NK-92 treated with Interleukin-12 subunit alpha and Interleukin-12 subunit beta, amount 100 ng/mL, for 24 hours (cell line): ENCODE measurements around the gene TAF8.

Source experiments
- DNase-seq: peaks from one replicate; lab custom pipeline; 2025; lab: John Stamatoyannopoulos, UW

TAF8 gene

DNA sequence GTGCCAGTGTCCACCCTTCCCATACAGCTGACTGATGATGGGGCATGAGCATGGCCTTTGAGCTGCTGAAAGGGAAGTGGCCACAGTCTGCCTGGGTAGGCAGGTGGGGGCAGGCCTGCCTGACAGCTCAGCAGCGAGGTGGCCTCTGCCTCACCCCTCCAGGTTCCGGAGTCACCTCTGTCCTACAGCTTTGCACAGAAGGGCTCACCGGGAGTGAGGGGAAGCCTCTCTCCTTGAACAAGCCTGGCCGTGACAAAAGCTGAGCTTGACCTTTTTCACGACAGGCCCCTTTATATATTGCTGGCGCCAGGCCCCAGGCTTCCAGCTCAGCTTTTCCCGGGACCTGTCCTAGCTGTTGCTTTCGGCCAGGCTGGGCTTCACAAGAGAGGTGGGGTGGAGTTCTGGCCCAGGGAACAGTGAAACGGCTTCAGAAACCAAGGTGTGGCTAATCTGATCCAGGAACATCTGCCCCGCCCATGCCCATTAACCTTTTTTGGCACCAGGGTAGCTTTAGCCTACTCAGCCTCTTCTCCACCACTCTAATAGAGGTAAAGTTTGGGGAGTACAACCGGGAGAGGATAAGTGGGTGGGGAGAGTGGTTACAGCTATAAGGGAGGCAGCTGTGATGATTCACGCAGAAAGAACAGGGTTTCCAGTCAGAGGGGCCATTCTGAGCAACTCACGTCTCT lies 49.2 kb downstream of the TAF8 start:
- no peak for DNase-seq

DNA sequence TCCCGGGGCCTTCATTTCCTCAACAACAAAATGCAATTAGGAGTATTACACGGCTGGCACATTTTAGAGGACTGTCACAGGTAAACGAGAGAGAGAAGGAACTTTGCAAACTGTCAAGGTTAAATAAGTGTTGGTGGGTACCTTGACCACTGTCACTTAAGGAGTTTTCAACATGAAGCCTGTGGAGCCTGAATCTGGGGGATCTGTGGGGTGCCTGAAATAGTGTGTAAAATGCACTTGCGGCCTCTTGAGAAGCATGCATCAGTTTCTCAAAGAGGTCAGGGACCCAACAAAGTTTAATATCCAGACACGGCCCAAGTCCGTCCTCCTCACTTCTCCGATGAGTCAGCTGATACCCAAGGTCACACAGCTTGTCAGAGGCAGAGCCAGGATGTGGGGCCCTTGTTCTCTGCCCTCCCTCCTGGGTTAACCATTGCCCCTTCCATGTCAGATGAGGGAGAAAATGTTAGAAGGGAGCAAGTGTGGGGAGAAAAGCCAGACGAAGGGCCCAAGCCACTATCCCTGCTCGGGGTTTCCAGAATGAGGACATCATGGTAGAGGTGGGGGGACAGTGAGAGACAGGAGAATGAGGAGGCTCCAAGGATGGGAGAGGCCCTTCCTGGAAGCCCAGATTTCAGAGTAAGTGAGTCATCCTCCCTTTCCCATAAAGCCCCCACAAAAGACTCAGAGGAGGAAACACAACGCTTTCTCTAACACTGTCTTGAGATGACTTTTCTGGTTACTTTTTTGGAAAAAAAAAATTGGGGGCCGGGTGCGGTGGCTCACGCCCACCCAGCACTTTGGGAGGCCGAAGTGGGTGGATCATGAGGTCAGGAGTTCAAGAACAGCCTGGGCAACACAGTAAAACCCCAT lies 49.9 kb downstream of the TAF8 start:
- no peak for DNase-seq

DNA sequence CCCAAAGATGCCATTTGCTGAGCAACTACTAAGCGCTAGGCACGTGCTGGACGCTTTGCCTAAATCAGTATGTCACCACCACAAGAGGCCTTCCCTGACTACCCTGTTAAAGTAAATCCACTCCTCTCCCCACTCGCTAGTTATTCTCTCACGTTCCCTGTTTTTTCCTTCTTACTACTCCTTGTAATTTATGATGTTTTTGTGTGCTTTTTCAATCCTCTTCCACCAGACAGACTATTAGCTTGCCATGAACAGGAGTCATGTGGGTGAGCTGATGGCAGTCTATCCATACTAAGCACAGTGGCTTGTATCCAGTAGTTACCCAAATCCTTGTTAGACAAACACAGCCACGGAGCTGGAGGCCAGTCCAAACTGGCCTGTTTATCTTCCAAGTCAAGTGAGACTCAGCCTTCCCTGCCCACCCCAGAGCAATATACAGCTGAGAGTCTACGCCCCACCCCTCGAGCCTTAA lies 50.9 kb downstream of the TAF8 start:
- no peak for DNase-seq

DNA sequence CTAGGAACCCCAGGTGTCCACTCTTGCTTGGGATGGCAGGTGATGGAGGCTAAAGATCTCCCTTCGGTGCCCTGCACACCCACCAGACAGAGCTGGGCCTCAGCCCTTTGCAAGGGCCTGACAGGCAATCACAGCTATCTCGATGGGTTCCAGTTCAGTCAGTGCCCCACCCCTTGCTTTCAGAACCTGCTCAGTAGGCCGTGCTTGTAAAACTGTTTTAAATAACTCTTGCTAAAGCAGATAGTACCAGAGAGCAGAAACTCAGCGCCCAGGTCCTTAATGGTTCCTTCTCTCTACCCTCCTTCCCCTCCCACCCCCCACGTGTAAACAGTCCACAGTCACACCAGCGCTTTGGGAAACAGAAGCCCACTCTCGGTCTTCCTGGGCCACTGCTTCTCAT lies 52.9 kb downstream of the TAF8 start:
- no peak for DNase-seq

DNA sequence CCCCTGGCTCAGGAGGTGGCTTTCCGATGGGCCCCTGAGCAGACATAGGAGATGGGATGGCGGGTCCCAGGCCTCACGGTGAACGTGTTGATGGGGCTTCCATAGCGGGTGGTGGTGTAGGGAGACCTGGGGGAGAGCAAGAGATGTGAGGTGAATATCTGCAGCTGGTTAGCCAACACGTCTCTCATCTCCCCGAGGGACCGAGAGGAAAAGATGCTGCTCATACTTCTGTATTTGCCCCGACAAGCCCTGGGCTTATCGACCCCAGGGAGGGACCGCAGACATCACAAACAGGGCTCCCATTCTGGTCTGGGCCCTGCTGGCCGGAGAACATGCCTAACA lies 53.4 kb downstream of the TAF8 start:
- DNase-seq = no peak

DNA sequence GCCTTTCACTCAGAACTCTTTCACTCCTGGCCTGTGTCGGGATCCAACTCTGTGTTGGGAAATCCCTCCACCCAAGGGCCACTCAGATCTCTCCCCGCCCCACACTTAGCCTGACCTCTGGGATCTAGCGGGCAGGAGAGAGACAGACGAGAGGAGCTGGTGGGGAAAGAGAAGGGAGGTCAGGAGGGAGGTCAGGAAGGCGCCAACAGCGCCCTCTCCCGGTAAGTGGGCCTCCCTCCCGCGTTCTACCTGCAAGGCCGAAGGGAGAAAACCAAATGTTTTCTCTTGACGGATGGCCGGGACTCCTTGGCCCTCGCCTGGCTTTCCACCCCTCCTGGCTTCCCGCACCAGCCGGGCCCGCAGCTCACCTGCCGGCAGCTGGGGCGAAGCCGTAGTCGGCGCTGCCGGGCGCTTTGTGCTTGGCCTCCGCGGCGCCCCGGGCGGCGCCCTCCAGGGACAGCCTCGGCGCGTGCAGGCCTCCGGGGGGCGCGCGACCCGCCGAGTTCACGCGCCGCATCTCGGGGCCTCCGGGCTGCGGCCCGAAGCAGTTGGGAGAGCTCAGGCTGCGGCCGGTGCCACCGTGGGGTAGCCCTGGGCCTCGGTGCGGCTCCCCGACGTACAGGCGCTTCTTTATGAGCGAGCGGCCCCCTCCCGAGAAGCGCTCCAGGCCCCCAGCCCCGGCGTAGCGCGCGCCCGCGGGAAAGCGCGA lies 53.9 kb downstream of the TAF8 start:
- no peak for DNase-seq

DNA sequence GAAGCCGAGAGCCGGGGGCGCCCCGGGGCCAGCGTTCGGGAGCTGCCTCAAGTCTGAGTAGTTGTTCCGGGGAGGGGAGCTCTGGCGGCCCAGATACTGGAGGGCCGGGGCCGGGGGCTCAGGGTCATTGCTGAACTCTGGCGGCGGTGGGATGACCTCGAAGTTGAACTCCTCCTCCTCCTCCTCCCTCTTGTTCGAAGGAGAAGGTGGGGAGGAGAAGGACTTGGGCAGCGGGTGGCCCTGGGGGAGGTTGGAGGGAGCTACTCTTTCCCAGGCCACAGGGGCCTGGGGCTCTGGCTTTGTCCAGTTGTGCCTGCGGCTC lies 54.4 kb downstream of the TAF8 start:
- no peak for DNase-seq

DNA sequence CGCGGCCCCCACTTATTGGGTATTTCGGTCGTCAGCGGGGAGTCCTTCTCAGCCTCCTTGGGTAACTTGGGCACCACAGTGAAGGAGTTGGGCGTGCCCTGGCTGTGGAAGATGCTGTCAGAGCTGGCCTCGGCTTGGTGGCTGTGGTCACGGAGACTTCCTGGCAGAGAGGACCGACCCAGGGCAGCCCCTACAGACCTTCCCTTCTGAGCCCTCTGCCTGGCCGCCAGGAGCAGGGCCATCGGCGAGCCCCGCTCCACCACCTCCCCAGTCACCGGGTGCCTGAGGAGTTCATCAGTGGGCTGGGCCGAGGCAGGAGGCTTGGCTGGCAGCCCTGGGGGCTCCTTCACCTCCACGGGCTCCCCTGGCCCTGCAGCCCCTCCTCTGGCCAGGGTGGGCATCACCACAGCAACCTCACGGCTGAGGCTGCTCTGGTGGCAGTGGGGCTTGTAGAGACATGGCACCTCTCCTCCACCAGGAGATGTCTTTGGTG lies 54.9 kb downstream of the TAF8 start:
- DNase-seq = no peak

DNA sequence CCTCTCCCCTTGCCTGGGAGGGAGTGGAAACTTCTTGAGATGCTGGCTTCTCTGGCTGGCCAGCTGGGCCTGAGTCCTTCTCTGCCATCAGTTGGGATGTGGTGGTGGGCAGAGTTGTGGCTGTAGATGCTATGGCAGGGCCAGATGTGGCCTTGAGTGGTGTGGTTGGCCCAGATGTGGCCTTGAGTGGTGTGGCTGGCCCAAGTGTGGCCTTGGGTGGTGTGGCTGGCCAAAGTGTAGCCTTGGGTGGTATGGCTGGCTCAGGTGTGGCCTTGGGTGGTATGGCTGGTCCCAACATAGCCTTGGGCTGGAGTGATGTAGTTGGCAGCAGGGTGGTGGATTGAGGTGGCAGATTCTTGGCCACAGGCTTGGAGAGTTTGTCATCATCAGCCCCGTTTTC lies 55.4 kb downstream of the TAF8 start:
- no peak for DNase-seq

DNA sequence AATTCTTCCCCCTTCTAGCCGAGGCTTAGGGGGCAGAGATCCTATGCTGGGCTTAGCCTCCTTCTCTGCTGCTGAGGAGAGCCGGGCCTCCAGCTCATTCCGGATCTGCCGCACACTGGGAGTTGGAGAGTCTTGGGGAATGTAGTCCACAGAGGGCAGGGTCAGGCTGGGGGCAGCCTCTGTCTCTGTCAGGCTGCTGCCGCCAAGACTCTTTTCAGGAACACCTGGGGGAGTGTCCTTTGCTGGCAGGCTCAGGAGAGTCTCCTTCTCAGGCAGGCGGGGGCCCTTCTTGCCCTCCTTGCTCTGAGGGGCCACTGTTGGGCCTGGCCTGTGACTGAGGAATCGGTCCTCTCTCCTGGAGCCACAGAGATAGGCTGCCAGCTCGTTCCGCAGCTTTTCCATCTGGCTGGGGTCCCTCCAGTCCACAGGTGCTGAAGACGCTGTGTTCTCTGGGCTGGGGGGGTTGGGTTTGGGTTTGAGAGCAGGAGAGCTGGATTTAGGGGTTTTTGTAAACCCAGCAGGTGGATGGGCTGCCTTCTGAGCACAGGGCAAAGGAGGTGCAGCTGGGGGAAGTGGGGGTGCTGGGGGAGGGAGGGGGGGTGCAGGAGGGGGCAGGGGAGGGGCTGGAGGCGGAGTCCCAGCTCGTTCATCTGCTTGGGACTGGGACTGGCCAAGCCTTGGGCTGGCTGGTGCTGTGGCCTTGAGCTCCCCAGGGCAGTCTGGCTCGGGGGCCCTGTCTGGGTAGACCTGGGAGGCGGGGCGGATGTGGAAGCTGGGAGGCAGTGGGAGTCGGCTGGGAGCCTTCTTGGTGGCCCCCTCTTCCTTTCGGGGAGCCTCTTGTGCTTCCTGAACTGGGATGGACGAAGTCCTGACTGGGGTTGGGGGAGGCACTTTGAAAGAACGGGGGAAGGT lies 56.0 kb downstream of the TAF8 start:
- no peak for DNase-seq

DNA sequence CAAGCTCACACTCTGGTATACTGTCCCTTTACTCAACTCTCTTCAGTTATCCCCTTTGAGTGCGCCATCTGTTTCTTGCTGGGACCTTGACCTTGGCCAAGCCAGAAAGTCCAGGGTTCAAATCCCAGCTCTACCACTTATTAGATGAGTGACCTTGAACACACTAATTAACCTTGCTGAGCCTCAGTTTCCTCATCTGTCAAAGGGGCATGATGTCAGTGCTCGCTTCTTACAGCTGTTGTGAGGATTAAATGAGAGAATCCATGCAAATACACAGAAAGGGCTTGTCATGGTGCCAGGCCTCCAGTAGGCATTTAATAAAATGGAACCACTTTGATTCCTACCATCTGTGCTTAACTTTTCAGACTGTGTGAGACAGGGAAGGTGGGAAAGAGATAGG lies 57.7 kb downstream of the TAF8 start:
- DNase-seq = no peak

DNA sequence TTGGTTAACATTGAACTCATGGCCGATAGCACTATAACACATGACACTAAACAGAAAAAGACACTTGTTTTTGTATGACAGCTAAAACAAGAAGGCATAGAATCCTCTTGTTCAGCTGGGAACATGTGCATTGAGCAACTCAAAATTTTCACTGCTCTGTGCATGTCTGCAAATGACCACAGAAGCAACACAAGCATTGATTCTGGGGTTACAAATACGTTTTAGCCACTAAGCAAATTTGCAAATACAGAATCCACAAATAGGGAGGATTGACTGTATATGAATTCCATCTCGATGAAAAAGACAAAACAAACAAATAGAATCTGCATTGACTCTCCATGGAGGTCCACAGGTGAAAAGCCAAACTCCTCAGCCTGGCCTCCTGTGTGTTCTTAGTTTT lies 60.4 kb downstream of the TAF8 start:
- no peak for DNase-seq

DNA sequence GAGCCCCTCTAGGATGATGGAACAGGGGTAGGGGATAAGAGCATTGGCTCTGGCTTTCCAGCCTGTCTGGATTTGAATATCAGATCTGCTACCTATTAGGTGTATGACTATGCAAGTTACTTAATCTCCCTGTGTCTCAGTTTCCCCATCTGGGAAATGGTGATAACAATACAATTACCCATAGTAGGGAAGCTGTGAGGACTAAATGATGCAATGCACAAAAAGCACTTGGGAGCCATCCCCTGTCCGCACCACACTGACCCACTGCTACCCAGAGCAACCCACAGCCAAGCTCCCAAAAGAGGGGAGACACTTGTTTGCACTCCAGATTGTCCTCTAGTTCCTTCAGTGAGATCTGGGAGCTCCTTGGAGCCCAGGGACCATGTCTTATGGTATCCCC lies 62.0 kb downstream of the TAF8 start:
- no peak for DNase-seq

DNA sequence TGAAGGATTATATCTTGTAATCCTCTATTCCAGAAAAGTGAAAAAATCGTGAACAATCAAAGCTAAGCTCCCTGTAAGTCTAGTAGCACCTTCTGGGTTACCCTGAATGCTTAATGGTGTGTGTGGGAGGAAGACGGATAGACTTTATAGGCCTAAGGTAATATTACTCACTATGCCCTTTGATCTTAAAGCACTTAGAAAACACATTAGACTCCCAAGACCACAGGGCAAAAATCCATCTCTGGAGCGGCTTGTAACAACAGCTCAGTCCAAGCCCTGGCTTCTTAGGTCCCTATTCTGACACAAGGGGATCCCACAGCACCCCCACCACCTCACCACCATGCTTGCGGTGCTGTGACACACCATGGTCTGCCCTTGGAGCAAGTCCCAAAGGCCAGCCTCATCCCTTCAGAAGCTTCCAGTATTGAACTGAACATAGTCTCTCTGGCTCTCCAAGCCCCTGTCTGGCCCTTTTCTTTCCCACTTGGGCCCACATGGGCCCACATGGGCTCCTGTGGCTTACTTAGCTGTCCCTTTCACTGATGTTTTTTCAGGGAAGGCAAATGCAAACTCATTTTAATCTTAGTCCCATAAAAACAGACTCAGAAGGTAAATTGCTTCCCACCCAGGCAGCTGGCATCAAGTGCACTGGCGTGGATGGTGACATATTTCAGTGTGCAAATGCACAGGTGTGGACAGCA lies 63.8 kb downstream of the TAF8 start:
- DNase-seq = no peak

DNA sequence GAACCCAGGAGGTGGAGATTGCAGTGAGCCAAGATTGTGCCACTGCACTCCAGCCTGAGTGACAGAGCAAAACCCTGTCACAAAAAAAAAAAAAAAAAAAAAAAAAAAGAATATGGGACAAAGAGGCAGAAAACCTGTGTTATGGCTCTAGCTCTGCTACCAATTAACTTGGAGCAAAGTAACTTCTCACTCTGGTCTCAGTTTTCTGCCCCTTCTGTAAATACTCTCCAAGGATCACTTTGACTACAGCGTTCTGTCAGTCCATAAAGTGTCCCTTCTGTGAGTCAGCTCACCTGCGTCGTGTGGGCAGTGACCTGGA lies 67.5 kb downstream of the TAF8 start:
- no peak for DNase-seq

DNA sequence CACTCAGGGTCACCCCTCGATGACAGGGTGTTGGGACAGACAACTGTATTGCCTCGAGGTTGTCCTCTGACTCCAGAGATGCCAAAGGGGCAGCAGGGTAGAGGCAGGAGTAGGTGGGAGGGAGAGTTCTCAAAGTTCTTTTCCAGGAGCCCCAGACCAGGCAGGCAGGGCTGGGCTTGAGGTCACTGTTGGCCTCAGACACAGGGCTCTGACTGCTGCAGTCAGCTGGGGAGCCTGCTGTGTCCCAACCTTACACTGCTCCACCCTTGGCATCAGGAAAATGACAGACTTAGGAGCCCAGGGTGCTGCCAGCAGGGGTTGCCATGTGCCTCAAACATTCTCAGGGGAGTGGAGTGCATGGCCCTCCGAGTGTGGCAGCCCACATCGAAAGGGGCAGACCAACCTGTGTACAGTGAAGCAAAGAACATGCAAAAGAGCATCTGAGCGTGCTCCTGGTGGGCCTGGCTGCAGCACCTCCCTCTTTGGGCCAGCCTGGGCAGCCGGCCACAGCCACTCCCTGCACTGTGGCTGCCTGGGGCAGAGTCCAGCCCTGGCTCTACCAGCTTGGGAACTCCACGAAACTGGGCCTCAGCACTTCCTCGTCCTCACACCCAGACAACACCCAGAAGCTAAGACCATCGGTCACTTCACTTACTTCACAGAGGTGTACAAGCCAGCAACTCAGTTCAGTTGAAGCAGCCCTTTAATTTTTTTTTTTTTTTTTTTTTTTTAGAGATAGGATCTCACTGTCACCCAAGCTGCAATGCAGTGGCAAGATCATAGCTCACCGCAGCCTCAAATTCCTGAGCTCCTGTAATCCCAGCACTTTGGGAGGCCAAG lies 68.1 kb downstream of the TAF8 start:
- DNase-seq = no peak

DNA sequence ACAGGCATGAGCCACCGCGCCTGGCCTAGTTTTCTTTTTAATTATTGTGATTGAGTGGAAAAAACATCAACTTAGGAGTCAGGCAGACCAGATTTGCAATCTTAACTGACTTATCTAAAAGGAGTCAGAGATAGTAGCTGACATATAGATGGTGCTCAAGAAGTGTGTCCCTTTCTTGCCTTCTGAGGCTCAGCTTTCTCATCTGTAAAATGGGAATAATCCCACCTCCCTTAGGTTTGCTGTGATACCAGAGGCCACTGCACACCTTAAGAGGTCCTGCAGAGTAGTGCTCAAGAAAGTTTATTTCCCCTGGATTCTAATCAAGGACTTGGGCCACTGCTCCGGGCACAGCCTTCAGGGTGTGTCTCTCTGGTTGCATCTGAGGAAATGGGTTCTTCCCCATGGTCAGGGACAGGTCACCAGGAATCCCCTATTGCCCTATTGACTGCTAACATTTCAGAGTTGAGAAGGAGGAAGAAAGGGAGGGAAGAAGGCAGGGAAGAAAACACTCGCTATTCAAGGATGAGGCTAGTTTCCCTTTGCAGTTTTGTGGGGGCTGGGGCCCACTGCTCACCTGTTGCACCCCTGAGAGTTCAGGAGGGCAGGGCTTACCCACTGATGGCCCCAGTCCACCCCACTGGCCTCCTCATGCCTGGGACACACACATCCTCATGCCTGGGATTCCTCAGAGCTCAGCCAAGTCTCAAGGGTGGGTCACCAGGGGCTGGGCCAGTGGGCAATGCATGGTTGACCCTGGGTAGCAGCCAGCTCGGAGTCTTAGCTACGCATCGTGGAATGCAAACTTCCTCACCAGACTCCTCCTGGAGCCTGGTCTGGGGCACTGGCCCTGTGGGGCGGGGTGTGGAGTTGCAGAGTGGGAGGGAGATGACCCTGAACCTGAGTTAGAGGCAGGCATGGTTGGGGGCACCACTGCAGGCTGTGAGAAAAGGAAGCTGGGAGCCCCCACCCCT lies 70.9 kb downstream of the TAF8 start:
- DNase-seq = no peak

DNA sequence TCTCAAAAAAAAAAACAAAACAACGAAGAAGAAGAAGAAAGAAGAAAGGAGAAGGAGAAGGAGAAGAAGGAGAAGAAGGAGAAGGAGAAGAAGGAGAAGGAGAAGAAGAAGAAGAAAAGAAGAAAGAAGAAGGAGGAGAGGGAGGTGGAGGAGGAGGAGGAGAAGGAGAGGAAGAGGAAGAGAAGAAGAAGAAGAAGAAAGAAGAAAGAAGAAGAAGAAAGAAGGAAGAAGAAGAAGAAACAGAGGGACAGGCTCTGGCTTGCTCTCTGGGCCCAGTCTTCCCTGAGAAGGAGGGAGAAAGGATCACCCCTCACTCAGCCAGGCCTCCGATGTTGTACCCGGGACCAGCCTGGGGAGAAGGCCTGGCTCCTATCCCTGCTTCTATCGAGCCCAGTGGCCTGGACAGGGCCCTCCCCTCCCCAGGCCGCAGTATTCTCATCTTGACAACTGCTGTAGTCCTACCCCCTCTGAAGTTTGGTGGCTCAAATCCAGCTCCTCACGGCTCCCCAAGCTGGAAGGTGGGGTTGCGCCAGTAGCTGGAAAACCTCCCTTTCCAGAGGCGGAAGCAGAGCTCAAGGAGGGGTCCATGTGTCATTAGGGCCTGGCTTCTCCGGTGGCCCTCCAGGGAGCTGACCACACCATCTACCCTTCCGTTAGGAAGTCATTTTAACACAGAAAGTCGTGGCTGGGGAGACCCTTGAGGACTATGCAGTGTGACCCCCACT lies 73.2 kb downstream of the TAF8 start:
- no peak for DNase-seq
